Sigmoid colon (tissue), 7 donors: ENCODE results near the gene DAAM2. TPM values are rescaled to one million over a fixed set of nuclear protein-coding genes. Genes with fewer than 3 reads are reported as not detected.

Experiments
- DNase-seq: peaks from one replicate; pipeline ENCODE4 v3.0.0-alpha.2; 2019
- H3K27ac ChIP-seq, 4 donors: fragments of 200-600 bp; sonication (generic); one replicate each; pipeline ENCODE4 v1.5.1; 2016 to 2019; ENCODE audit warnings: mild to moderate bottlenecking in 1 of 4
- H3K27me3 ChIP-seq, 3 donors: fragments of 200-600 bp; sonication (generic); one replicate each; pipeline ENCODE4 v1.5.1; 2019; ENCODE audit warnings: mild to moderate bottlenecking in 1 of 3
- H3K36me3 ChIP-seq, 4 donors: fragments of 200-600 bp; sonication (generic); one replicate each; pipeline ENCODE4 v1.5.1; 2016 to 2019
- H3K4me1 ChIP-seq, 4 donors: fragments of 200-600 bp; sonication (generic); one replicate each; pipeline ENCODE4 v1.5.1; 2017 to 2019
- H3K4me3 ChIP-seq, 4 donors: fragments of 200-600 bp; sonication (generic); one replicate each; pipeline ENCODE4 v1.5.1; 2017 to 2019; ENCODE audit warnings: mild to moderate bottlenecking in 2 of 4, moderate library complexity in 1 of 4
- H3K9me3 ChIP-seq, 4 donors: fragments of 200-600 bp in 3 of 4; sonication (generic) in 3 of 4; one replicate each; pipeline versions ENCODE4 v1.5.1 to v1.6.1; 2013 to 2019
- CTCF ChIP-seq, 4 experiments: fragments of 450-650 bp in 3 of 4; fragments of 200-600 bp in 1 of 4; IDR thresholded peaks; one replicate each; pipeline ENCODE4 v1.5.1; 2016 to 2019; ENCODE audit warnings: antibody characterized with exemption in 4 of 4, mild to moderate bottlenecking in 3 of 4, moderate library complexity in 2 of 4
- EP300 ChIP-seq, 4 donors: sonication (generic); formaldehyde crosslinking; IDR thresholded peaks; one replicate each; pipeline ENCODE4 v1.6.1; 2017; ENCODE audit warnings: antibody characterized with exemption in 4 of 4
- POLR2A ChIP-seq, 2 donors: fragments of 450-650 bp; IDR thresholded peaks; one replicate each; pipeline ENCODE4 v1.6.1; 2016; ENCODE audit warnings: antibody characterized with exemption in 2 of 2, mild to moderate bottlenecking in 2 of 2, moderate library complexity in 2 of 2
- POLR2AphosphoS5 ChIP-seq, 4 donors: sonication (generic); formaldehyde crosslinking; IDR thresholded peaks; one replicate each; pipeline ENCODE4 v1.6.1; 2017; ENCODE audit warnings: antibody characterized with exemption in 4 of 4
- WGBS, 2 donors: extraction: QIAGEN DNeasy Blood & Tissue Kit; methylation state at CpG; one replicate each; pipeline ENCODE4 v1.1.7; 2013; 5-methylcytosine and 5-hydroxymethylcytosine counted together
- intact Hi-C: fragments of 100-400 bp; cut with DNase I; formaldehyde crosslinking; loops from one replicate; pipeline ENCODE4 v1.15.1; 2023
- polyA plus RNA-seq, 3 donors: library from polyadenylated mRNA; stranded (reverse); fragments of 200-250 nt; gene quantifications; one replicate each; pipeline ENCODE4 v1.2.3, GENCODE V29; 2013
- total RNA-seq, 4 donors: library from RNA; depleted of rRNA; stranded (reverse); fragments of >200 nt; gene quantifications; one replicate each; pipeline ENCODE4 v1.1.0, GENCODE V29; 2016
- donor health status: healthy with polysubstance abuse.
- donor health status: Bipolar disorder and iron deficiency.
- donor health status: healthy.

Gene DAAM2
- total and polyA plus RNA-seq, 7 donors: 4.2 to 53.2 (median 23.2) TPM

GRCh38 chr6:39848171-39848570, 56.0 kb downstream of the DAAM2 start:
- peaks cover 0 to 62% (median 35%) of the 10 kb centered on the region in 4 donors for H3K4me1 ChIP-seq
- H3K27ac ChIP-seq: peak overlapping the region in 3 of 4 donors; percentile 1 to 77 (median 45)
- H3K27me3 ChIP-seq: no peaks in the 10 kb centered on the region
- no peak for DNase-seq
- H3K4me3 ChIP-seq: no peak overlapping the region
- TF ChIP-seq POLR2AphosphoS5 (IDR thresholded peaks at IDR 0.05) (no peak), POLR2A (IDR thresholded peaks at IDR 0.05) (no peak), CTCF (IDR thresholded peaks at IDR 0.05) (no peak), EP300 (IDR thresholded peaks at IDR 0.05) (no peak)
- WGBS, 2 donors: 58 to 67% methylated on average over 4 of the region's 4 CpGs
- no peaks in the 10 kb centered on the region for H3K36me3 ChIP-seq
- H3K9me3 ChIP-seq: no peaks in the 10 kb centered on the region
- intact Hi-C loops: no loop called here

GRCh38 chr6:39849228-39849627, 57.1 kb downstream of the DAAM2 start:
- no peaks in the 10 kb centered on the region for H3K27me3 ChIP-seq
- 91 to 92% methylated on average over 3 of the region's 3 CpGs for WGBS, 2 donors
- no peak overlapping the region for H3K4me3 ChIP-seq
- no peaks in the 10 kb centered on the region for H3K9me3 ChIP-seq
- intact Hi-C loops: no loop called here
- TF ChIP-seq POLR2A (IDR thresholded peaks at IDR 0.05): no peak
- no peak for TF ChIP-seq CTCF (IDR thresholded peaks at IDR 0.05)
- TF ChIP-seq POLR2AphosphoS5 (IDR thresholded peaks at IDR 0.05): no peak
- TF ChIP-seq EP300 (IDR thresholded peaks at IDR 0.05): no peak
- peaks cover 0 to 70% (median 37%) of the 10 kb centered on the region in 4 donors for H3K4me1 ChIP-seq
- no peak for DNase-seq
- H3K27ac ChIP-seq: peak overlapping the region in 2 of 4 donors; percentile 45 to 60
- no peaks in the 10 kb centered on the region for H3K36me3 ChIP-seq

DNA sequence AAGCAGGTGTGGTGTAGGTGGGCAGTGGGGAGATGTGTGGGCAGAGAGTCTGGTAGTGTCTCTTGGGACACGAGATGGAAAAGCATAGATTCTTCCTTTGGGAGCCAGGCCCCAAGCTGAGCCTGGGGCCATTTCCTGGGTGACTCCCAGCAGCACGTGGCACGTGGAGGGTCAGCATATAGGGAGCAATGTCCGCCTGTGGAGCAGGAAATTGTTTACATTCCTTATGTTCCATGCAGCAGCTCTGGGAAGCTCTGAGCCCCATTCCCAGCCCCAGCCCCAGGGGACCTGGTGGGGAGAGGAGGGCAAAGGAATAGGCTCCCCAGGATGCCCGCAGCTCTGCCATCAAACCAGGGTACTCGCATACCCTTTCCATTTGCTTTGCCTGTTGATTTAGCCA, 57.6 kb downstream of the DAAM2 start:
- intact Hi-C loops: no loop called here
- Histone ChIP-seq H3K27ac (peak overlapping the region; percentile 1 to 60 (median 35)), H3K9me3 (no peaks in the 10 kb centered on the region), H3K27me3 (no peaks in the 10 kb centered on the region), H3K4me1 (peaks cover 0 to 70% (median 37%) of the 10 kb centered on the region in 4 donors), H3K36me3 (no peaks in the 10 kb centered on the region), H3K4me3 (no peak overlapping the region)
- DNase-seq: peak; percentile 37
- WGBS, 2 donors: 57 to 67% methylated on average over 6 of the region's 6 CpGs
- no peak for TF ChIP-seq POLR2A (IDR thresholded peaks at IDR 0.05)
- no peak for TF ChIP-seq CTCF (IDR thresholded peaks at IDR 0.05)
- no peak for TF ChIP-seq POLR2AphosphoS5 (IDR thresholded peaks at IDR 0.05)
- TF ChIP-seq EP300 (IDR thresholded peaks at IDR 0.05): no peak

DNA sequence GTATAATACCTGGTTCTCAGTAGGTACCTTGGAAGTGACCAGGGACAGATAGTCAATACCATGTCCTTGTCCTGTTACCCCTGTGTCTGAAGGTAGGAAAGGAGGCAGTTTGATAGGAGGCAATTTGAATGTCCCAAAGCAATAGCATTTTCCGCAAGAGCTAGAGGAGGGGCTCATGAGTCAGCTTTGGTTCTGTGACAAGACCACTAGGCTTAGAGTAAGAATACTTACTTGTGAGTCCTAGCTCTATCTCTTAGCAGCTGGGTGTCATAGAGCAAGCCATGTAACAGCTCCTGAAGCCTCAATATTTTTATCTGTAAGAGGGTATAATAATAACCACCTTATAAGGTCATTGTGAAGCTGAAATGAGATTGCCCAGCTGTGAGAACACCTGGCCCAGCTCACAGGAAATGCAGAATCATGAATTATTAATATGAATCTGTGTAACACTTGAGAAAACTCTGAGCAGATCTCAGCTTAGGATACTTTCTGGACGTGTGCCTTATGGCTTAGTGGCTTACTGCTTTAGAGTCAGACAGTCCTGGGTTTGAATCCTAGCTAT, 58.6 kb downstream of the DAAM2 start:
- H3K9me3 ChIP-seq: no peaks in the 10 kb centered on the region
- no peaks in the 10 kb centered on the region for H3K36me3 ChIP-seq
- WGBS, 2 donors: 59 to 69% methylated on average over 2 of the region's 2 CpGs
- DNase-seq: peak; percentile 55
- H3K4me3 ChIP-seq: no peak overlapping the region
- H3K27ac ChIP-seq: peak overlapping the region; percentile 1 to 60 (median 40)
- H3K27me3 ChIP-seq: no peaks in the 10 kb centered on the region
- no peak for TF ChIP-seq CTCF (IDR thresholded peaks at IDR 0.05)
- TF ChIP-seq POLR2AphosphoS5 (IDR thresholded peaks at IDR 0.05): peak in 2 of 4 donors; percentile 24 to 28
- peaks cover 0 to 70% (median 37%) of the 10 kb centered on the region in 4 donors for H3K4me1 ChIP-seq
- intact Hi-C loops: no loop called here

- TF ChIP-seq POLR2AphosphoS5 (IDR thresholded peaks at IDR 0.05): no peak
- no peak for TF ChIP-seq EP300 (IDR thresholded peaks at IDR 0.05)
- no peak for TF ChIP-seq POLR2A (IDR thresholded peaks at IDR 0.05)
- TF ChIP-seq CTCF (IDR thresholded peaks at IDR 0.05): no peak
Observed at GRCh38 chr6:39851331-39851730, 59.2 kb downstream of the DAAM2 start.

More at GRCh38 chr6:39851331-39851730, 59.2 kb downstream of the DAAM2 start:
- Histone ChIP-seq H3K4me3 (no peak overlapping the region), H3K36me3 (peaks cover 0 to 4% (median 2%) of the 10 kb centered on the region in 4 donors), H3K4me1 (peaks cover 0 to 69% (median 37%) of the 10 kb centered on the region in 4 donors), H3K27ac (peak overlapping the region; percentile 0 to 60 (median 40)), H3K9me3 (no peaks in the 10 kb centered on the region), H3K27me3 (no peaks in the 10 kb centered on the region)
- 82 to 88% methylated on average over 4 of the region's 4 CpGs for WGBS, 2 donors
- intact Hi-C loops: no loop called here
- no peak for DNase-seq
